CD4-positive, alpha-beta T cell treated with Interferon alpha-2 for 1 hour (primary cell): ENCODE results near the gene CRIP1.

Source experiments
- DNase-seq, 2 donors: peaks; one replicate each; pipeline ENCODE4 v3.0.0-alpha.2; 2020 to 2022

The CRIP1 gene

DNA sequence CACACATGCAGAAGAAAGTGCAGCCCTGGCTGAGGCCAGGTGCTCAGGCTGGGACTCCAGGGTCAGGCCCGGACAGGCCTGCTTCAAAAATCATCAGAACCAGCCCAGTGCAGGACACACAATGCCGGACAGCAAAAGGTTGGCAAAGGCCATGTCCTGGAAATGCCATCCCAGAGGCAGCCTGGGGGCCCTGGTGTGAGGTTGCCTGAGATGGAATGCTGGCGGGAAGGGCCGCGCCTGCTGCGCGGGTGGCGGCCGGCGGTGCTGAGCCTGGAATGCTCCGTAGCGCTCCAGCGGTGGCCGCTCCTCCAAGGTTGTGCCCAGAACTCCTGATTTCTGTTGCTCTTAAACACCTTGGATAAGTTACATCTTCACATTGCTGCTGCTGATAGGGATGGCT lies 33.7 kb upstream of the CRIP1 start:
- no peak for DNase-seq

DNA sequence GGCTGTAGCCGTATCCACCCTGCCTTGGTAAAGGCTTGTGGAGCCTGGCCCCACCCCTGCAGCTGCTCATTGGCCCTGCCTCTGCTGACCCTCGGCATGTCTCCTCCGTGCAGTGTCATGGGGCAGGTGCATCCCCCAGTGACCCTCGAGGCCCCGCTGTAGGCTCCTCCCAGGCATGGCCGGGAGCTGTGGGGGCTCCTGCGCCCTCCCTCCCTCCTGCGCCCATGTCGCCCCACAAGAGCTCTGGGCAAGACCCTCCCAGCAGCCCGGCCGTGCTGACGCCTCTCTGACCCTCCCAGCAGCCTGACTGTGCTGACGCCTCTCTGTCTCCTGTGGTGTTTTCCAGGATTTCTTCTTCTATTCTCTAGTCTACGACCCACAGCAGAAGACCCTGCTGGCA lies 32.8 kb upstream of the CRIP1 start:
- DNase-seq: no peak

DNA sequence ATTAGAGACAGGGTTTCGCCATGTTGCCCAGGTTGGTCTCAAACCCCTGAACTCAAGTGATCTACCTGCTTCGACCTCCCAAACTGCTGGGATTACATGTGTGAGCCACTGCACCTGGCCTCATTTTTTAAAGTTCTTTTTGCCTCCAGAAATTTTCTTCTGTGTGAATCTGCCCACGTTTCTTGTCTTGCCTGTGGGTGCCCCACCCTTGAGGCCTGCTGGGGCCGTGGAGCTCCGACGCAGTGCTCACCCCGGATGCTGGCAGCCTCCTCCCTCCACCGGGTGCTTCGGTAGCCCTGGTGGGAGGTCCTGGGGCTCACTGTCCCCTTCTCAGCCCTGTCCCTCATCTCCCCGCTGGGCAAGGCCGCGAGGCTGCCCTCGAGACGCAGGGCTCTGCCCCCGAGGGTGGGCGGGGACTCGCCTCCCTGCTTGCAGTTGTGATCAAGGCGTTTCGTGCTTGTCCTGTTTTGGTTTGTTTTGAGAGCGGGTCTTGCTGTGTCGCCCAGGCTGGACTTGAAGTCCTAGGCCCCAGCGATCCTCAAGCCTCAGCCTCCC lies 31.5 kb upstream of the CRIP1 start:
- DNase-seq: no peak

DNA sequence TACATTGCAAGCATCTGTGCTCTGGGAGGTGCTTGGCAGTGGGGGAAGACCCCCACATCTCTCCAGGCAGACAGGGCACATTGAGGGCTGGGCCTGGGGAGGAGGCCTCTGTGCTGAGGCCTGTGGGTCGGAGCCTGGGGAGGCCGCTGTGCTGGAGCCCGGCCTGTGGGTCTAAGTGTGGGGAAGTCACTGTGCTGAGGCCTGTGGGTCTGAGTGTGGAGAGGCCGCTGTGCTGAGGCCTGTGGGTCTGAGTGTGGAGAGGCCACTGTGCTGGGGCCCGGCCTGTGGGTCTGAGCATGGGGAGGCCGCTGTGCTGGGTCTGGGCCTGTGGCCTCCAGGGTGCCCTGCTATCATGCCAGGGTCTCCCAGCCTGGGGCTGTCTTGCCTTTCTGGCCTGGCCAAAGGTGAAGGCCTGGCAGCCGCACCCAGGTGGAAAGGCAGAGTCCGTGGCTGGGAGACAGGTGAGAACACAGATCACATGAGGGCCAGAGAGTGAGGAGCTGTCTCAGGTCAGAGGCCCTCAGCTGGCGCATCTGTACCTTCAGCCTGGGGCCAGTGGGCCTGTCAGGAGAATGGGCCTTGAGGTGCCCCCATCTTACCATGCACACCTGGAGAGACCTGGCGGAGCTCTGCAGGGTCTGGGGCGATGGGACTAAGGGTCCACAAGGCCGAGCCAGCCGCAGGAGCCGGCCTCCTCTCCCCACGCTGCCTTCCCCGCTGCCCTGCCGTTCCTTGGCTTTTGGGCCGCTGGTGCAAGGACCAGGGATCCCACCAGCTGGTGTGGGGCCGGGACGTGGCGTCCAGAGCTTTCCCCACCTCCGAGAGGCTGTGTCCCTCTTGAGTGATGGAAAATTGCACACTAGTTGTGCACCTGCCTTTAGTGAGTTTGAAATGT lies 30.7 kb upstream of the CRIP1 start:
- no peak for DNase-seq

DNA sequence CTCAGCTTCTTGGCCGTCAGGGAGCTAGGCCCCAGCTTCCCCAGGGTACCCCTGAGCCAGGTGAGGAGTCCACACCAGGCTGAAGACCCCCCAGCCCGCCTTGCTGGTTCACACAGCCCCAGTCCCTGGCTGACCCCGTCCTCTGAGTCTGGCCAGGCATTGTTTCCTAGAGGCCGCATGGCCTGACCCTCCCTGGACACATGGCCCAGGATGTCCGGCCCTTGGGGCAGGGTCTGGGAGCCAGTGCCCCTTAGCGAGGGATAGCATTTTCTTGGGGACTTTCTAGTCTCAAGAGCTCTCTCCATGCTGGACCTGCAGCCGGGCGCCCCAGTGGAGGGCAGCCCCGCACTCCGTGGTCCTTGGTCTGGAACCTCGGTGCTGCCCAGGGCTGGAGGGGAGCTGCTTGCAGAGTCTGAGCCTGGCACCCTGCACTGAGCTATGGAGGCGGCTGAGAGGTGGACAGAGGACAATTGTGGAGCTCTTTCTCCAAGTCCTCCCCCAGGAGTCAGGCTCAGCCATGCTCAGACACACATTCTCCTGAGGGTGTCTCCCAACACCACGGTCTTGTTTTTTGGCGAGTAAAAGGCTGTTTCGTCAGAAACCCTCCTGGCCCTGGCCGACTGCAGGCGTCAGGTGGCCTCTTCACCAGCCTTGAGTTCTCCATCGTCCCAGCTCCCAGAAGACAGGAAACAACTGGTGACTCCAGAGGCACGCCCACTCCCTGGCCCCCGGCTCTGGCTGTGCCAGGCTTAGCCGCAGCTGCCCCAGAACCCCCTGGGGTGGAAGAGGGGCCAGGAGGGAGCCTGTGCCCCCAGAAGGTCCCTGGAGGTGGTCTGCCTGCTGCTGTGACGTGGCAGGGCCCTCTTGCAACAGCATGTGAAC lies 29.7 kb upstream of the CRIP1 start:
- DNase-seq: no peak

DNA sequence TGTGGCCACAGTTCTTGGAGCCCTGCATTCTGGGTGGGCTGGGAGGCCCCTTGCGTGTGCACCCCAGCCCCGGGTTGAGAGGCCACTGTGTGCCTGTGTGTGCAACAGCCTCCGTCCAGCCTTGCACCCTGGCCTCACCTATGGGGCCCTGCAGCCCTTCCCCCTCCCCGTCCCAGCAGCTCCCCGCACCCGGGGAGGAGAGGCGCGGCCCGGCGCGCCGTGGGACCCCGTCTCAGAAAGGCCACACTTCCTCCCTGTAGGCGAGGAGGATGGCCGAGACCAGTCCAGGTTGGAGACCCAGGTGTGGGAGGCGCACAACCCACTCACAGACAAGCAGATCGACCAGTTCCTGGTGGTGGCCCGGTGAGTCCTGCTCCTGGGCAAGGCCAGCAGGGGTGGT lies 28.7 kb upstream of the CRIP1 start:
- DNase-seq: no peak

DNA sequence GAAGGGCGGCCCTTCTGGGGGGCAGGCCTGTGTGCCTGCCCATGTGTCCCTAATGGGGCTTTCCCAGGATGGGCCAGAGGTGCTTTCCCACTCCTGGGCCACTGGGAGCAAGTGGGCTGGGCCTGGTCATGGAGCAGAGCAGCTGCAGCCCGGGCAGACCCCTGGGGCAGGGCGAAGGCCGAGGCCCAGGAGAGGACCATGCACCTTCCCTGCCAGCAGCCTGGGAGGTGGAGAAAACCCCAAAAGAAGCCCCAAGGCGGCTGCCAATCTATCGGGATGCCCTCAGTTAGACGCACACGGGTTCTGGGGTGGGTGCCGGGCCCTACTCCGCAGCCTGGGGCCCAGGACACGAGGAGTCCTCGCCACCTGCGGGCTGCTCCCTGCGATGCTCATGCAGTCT lies 28.1 kb upstream of the CRIP1 start:
- no peak for DNase-seq

DNA sequence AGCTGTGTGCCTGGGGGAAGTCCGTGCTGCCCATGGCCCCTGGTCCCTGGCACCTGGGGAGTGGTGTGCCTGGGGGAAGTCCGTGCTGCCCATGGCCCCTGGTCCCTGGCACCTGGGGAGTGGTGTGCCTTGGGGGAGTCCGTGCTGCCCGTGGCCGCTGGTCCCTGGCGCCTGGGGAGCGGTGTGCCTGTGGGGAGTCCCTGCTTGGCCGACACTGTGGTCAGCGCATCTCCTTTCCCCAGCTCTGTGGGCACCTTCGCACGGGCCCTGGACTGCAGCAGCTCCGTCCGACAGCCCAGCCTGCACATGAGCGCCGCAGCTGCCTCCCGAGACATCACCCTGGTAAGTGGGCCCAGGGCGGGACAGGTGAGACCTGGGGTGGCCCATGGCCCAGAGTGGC lies 26.6 kb upstream of the CRIP1 start:
- DNase-seq: no peak

DNA sequence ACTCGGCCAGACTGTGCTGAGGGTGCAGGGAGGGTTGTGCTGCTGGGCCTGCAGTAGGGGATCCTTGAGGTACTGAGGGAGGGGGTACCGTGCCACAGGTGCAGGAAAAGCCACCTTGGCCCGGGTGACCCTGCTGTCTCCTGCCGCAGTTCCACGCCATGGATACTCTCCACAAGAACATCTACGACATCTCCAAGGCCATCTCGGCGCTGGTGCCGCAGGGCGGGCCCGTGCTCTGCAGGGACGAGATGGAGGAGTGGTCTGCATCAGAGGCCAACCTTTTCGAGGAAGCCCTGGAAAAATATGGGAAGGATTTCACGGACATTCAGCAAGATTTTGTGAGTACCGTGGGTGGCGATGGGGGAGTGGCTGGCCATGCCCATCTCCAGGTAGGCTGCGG lies 26.1 kb upstream of the CRIP1 start:
- DNase-seq: no peak

DNA sequence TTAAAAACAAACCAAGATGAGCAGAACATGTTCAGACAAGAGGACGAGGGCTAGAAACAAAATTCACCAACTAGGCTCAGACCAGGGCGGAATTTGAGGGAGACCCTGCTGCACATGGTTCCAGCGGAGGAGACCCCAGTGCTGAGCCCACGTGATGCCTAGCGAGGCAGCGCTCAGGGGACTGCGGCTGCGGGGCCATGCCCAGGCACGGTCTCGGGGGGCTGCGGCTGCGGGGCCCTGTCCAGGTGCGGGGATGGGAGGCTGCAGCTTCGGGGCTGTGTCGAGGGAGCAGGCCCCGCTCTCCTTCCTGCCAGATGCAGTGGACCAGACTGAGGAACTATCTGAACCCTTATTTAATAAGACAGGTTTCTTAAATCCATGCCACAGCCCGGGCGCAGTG lies 24.8 kb upstream of the CRIP1 start:
- no peak for DNase-seq

DNA sequence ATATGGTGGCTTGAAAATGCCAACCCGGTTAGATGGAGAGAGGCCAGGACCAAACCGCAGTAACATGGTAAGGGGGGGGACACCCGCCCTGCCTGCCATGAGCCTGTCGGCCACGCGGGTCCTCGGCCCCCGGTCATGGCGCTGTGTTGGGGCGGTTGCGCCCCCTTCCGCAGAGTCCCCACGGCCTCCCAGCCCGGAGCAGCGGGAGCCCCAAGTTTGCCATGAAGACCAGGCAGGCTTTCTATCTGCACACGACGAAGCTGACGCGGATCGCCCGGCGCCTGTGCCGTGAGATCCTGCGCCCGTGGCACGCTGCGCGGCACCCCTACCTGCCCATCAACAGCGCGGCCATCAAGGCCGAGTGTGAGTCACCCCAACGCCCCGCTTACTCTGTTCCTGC lies 22.2 kb upstream of the CRIP1 start:
- DNase-seq: no peak

DNA sequence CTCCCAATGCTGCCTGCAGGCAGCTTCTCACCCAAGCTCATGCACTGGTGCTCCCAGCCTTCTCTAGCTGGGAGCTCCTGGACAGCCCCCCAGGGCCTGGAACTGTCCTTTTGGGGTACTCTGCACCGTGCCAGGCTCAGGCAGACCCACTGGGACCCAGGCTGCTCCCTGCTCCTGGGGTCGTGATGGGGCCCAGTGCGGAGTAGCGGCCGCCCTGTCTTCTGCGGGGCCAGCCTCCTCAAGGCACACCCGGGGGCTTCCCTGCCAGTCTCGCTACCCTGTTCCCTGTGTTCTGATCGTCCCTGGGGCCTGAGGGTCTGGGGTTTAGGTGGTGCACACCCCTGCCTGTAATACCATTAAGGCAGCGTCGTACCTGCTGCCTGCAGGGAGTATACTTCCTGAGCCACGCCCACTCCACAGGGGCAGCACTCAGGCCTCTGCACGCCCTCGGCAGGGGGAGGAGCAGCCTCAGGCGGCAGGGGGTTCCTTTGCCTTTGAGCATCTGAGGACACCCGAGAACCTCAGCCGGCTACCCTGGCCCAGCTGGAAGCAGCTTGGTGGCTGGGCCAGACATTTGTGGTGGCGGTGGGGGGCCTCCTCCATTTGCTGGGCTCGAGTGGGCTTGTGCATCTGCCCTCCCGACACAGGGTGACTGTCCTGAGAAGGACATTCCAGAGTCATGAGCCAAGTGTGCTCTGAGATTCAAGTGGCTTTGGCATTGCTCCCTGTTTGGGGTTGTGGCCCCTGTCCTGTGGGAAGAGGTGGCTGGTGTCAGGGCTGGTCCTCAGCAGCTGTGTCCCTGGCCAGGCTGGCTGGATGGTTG lies 21.3 kb upstream of the CRIP1 start:
- DNase-seq: no peak

DNA sequence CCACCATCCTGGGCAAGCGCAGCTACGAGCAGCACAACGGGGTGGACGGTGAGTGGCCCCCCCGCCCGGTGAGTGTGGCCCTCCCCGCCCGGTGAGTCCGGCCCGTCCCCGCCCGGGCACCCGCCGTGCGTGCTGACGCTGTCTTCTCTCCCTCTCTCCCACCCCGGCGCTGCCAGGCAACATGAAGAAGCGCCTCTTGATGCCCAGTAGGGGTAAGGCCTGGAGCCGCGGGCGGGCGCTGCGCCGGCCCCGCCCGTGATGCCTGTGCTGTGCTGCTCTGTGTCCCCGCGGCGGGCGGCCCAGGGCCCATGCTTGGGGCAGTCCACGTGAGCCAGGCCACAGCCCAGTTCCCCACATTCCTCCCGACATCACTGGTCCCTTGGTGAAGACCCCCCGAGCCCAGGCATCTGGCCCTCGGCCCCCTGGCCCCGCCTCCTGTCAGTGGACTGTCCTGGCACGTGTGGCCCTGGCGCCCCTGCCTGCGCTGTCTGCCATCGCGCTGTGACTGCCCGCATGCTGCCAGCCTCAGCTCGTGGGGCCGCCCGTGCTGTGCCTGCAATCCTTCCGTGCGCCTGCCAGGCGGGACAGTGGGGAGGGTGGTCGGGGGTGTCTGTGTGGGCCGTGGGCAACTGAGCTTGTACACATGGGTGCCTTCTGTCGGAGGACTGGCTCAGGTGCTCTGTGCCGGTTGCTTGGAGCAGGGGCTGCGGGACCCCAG lies 20.0 kb upstream of the CRIP1 start:
- DNase-seq: no peak

DNA sequence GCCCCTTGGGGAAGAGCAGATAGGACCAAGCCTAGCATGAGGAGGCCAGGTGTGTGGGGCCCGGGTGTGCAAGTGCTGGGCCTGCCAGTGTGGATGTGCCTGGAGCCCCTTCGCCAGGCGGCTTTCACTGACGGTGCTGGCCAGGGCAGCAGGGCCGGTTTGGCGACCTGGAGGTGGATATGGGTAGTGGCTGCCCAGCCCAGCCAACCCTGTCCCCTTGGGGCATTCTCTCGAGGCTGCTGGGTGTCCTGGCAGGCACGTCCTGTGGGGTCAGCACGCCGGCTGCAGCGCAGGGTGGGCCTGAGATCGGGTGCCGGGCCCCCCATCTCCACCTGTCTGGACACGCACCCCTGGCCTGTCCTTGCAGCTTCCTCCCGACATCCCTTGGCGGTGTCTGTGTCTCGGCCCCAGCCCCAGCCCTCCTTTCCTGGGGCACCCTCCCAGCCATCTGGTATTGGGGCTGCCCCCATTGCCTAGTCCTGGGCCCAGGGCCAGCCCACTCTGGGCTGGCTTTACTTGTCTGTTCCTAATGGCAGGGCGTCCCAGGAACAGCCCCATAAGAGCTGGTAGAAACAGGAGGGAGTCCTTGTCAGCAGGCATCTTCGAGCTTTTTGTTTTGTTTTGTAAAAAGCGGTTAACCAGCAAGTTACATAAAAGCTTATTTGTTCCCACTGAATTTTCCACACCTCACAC lies 19.3 kb upstream of the CRIP1 start:
- no peak for DNase-seq

DNA sequence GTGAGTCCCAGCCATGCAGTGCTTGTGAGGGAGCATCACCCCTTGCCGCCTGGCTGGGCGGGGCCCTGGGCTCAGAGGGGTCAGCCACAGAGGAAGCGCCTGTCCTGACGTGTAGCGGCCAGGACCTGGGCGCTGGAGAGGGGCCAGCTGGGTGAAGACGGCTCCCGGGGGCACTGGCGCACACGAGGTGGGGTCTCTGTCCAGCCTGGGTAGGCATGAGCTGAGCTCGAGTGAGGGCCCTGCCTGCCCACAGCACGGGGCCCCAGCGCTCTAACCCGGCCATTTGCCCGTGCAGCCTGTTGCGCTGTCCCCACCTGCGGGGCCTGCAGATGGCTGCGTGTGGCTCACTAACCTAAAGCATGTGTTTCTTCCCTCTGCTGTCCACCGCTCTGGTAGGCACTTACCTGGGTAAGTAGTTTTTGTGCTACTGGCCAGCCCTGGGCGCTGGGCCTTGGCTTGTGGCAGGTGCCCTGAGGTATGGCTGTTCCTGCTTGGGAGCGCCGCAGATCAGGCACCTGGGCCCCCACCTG lies 18.7 kb upstream of the CRIP1 start:
- DNase-seq: no peak

DNA sequence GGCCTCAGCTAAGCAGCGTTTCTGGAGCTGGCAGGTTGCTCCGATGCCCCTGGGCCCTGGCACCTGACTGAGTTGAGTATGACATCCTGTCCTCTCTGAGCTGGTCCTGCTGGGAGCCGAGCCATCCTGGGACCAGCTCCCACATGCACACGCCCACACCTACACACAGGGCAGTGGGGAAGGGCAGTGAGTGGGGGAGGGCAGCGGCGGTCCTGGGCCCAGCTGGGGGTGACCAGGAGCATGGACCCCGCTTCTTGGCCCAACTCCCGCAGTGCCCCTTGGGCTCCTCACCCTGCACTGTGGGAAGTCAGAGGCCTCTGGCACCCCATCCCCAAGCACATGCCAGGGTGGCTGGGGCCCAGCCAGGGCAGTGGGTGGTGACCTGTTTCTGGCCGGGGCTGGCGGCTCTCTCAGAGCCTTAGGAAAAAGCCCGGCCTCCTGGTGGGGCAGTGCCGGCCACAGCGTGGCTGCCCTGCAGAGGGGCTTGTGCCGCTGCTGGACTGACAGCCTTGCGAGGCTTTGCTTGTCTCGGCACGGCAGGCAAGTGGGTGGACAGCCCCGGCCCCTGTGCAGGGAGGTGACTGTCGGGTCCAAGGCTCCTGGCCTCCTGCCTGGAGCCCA lies 18.0 kb upstream of the CRIP1 start:
- no peak for DNase-seq

DNA sequence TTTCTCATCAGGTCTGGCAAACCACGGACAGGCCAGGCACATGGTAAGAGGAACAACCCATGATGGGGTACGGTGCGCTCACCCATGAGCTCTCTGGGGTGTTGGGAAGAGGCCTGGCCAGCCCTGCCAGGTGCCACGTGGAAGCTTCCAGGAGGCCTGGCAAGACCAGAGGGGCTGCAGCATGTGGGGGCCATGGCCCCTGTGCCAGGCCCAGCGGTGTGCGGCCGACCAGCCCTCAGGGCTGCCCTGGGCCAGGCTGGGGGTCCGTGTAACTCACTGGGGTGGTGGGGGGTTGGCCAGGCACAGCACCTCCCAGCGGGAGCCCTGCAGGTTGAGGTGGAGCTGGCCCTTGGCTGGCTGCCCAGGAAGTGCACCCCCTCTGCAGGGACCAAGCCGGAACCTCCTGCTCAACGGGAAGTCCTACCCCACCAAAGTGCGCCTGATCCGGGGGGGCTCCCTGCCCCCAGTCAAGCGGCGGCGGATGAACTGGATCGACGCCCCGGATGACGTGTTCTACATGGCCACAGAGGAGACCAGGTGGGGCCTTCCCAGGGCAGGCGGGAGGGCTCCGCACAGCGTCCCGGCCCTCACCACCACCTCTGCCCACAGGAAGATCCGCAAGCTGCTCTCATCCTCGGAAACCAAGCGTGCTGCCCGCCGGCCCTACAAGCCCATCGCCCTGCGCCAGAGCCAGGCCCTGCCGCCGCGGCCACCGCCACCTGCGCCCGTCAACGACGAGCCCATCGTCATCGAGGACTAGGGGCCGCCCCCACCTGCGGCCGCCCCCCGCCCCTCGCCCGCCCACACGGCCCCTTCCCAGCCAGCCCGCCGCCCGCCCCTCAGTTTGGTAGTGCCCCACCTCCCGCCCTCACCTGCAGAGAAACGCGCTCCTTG lies 17.0 kb upstream of the CRIP1 start:
- DNase-seq: no peak

DNA sequence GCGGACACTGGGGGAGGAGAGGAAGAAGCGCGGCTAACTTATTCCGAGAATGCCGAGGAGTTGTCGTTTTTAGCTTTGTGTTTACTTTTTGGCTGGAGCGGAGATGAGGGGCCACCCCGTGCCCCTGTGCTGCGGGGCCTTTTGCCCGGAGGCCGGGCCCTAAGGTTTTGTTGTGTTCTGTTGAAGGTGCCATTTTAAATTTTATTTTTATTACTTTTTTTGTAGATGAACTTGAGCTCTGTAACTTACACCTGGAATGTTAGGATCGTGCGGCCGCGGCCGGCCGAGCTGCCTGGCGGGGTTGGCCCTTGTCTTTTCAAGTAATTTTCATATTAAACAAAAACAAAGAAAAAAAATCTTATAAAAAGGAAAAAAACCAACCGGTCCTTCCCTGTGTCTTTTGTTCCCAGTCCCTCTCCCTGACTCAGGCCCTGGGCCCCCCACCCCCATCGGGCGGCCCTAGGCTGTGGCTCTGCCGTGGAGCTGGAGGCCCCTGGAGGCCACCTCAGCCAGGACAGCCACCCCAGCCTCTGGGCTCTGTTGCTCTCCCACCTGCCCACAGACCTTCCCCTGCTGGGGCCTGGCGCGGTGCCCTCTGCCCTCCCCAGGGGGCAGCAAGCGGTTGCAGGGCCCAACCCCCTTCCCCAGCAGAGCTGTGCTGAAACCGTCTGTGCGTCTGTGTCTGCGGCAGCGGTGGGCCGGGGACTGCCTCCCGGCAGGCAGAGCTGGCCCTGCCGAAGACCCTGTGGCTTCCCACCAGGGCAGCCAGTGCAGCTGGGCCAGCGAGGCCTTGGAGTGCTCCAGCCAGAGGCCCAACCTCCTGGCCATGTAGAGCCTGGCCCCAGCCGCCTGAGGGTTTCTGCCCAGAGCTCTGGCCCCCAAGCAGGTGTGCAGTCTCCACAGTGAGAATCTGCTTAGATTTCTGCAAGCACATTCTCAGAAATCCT lies 16.1 kb upstream of the CRIP1 start:
- DNase-seq: no peak
